PC-3 (cell line): ENCODE measurements around the gene FBXL19. TPM values are rescaled to one million over a fixed set of nuclear protein-coding genes. Genes with fewer than 3 reads are reported as not detected.

Experiments
- ATAC-seq: fragments of 200-7000 bp; cut with Tn5 transposase; 2 replicates; pipeline ENCODE4 v1.9.1; 2020; ENCODE audit warnings: mild to moderate bottlenecking, moderate library complexity
- BruUV-seq: library from RNA; stranded (reverse); fragments of 400-500 nt; replicated peaks from 2 replicates; lab custom pipeline; 2021; lab: Mats Ljungman, UMichigan
- CTCF ChIA-PET: fragments of 300-600 bp; sonication (Branson Sonifier 250); formaldehyde crosslinking; loops from one replicate; lab custom pipeline; 2022; ENCODE audit warnings: antibody characterized with exemption; lab: Charles Lee
- POLR2A ChIA-PET: fragments of 300-600 bp; sonication (Branson Sonifier 250); formaldehyde crosslinking; loops from one replicate; lab custom pipeline; 2022; ENCODE audit warnings: antibody characterized with exemption; ENCODE audit not compliant: unreplicated experiment; lab: Charles Lee
- DNase-seq: peaks from one replicate; pipeline ENCODE4 v3.0.0-alpha.2; 2015
- H2AFZ ChIP-seq: fragments of 300-600 bp; sonication (generic); 2 replicates; pipeline ENCODE4 v1.6.0; 2016; ENCODE audit warnings: antibody characterized with exemption, low read length
- H3F3A ChIP-seq: fragments of 300-600 bp; sonication (generic); one replicate; pipeline ENCODE4 v1.6.0; 2017; ENCODE audit warnings: antibody characterized with exemption, low read length, control low read depth, mild to moderate bottlenecking; ENCODE audit not compliant: unreplicated experiment
- H3K27ac ChIP-seq: fragments of 300-600 bp; sonication (generic); 2 replicates; pipeline ENCODE4 v1.5.1; 2016; ENCODE audit warnings: mild to moderate bottlenecking, low read length
- H3K27me3 ChIP-seq: fragments of 300-600 bp; sonication (generic); 2 replicates; pipeline ENCODE4 v1.6.1; 2016; ENCODE audit warnings: low read length, mixed read lengths
- H3K36me3 ChIP-seq: fragments of 300-600 bp; sonication (generic); 2 replicates; pipeline ENCODE4 v1.6.1; 2016; ENCODE audit warnings: low read depth, mixed run types, low read length, mixed read lengths
- H3K4me1 ChIP-seq: fragments of 300-600 bp; sonication (generic); 2 replicates; pipeline ENCODE4 v1.5.1; 2016; ENCODE audit warnings: low read length; ENCODE audit not compliant: insufficient read depth
- H3K4me2 ChIP-seq: fragments of 300-600 bp; sonication (generic); 2 replicates; pipeline ENCODE4 v1.6.0; 2016; ENCODE audit warnings: low read length
- H3K4me3 ChIP-seq: fragments of 300-600 bp; sonication (generic); 2 replicates; pipeline ENCODE4 v1.5.1; 2016; ENCODE audit warnings: mild to moderate bottlenecking, low read length, mixed read lengths
- H3K79me2 ChIP-seq: fragments of 300-600 bp; sonication (generic); 2 replicates; pipeline ENCODE4 v1.6.1; 2017; ENCODE audit warnings: low read length, mixed read lengths
- H3K9ac ChIP-seq: fragments of 300-600 bp; sonication (generic); 2 replicates; pipeline ENCODE4 v1.6.0; 2016; ENCODE audit warnings: mild to moderate bottlenecking, low read length
- H3K9me2 ChIP-seq: fragments of 300-600 bp; sonication (generic); replicated peaks from 2 replicates; pipeline ENCODE4 v1.6.1; 2016; ENCODE audit warnings: mixed run types, low read length, mixed read lengths
- H3K9me3 ChIP-seq: fragments of 300-600 bp; sonication (generic); 2 replicates; pipeline ENCODE4 v1.6.1; 2016; ENCODE audit warnings: low read length, mixed read lengths
- H4K20me1 ChIP-seq: fragments of 300-600 bp; sonication (generic); 2 replicates; pipeline ENCODE4 v1.6.1; 2016; ENCODE audit warnings: low read length, mixed read lengths
- EZH2 ChIP-seq: fragments of 300-600 bp; sonication (generic); IDR thresholded peaks from one replicate; pipeline ENCODE4 v1.6.1; 2017; ENCODE audit warnings: antibody characterized with exemption, mild to moderate bottlenecking, low read length; ENCODE audit not compliant: unreplicated experiment
- EZH2phosphoT487 ChIP-seq: fragments of 300-600 bp; sonication (generic); IDR thresholded peaks from 2 replicates; pipeline ENCODE4 v1.6.1; 2018; ENCODE audit warnings: mild to moderate bottlenecking, antibody characterized with exemption, low read length, borderline replicate concordance
- intact Hi-C: fragments of 100-400 bp; cut with micrococcal nuclease; formaldehyde crosslinking; loops from 2 replicates; pipeline ENCODE4 v1.9.0; 2023
- total RNA-seq: library from RNA; depleted of rRNA; stranded (reverse); fragments of >200 nt; gene quantifications from 2 replicates; pipeline ENCODE4 v1.2.3, GENCODE V29; 2014
- TF ChIP-seq, protein P1 (sequence below): fragments of 300-600 bp; sonication (generic); conservative IDR thresholded peaks from 2 replicates; pipeline ENCODE4 v1.5.1; 2017; ENCODE audit warnings: antibody characterized with exemption, low read depth, mild to moderate bottlenecking, low read length

Gene FBXL19
- total RNA-seq, 1 experiment from 2014 or later, result 36.2 TPM

- H3K79me2 ChIP-seq, result no peaks in the 10 kb centered on the region
- BruUV-seq, result no TSS peak
- no peaks in the 10 kb centered on the region for H4K20me1 ChIP-seq
- H3K4me2 ChIP-seq, result peak overlapping the region; percentile 97
- H3K9me2 ChIP-seq, result no peaks in the 10 kb centered on the region
- no peak overlapping the region for H3K27ac ChIP-seq
- intact Hi-C loops, result no loop called here
- ATAC-seq, result peak; percentile 51
- ChIA-PET POLR2A (no interaction called here), CTCF (no interaction called here)
- H3K9ac ChIP-seq, result no peak overlapping the region
- TF ChIP-seq, protein P1, sequence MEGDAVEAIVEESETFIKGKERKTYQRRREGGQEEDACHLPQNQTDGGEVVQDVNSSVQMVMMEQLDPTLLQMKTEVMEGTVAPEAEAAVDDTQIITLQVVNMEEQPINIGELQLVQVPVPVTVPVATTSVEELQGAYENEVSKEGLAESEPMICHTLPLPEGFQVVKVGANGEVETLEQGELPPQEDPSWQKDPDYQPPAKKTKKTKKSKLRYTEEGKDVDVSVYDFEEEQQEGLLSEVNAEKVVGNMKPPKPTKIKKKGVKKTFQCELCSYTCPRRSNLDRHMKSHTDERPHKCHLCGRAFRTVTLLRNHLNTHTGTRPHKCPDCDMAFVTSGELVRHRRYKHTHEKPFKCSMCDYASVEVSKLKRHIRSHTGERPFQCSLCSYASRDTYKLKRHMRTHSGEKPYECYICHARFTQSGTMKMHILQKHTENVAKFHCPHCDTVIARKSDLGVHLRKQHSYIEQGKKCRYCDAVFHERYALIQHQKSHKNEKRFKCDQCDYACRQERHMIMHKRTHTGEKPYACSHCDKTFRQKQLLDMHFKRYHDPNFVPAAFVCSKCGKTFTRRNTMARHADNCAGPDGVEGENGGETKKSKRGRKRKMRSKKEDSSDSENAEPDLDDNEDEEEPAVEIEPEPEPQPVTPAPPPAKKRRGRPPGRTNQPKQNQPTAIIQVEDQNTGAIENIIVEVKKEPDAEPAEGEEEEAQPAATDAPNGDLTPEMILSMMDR, result no peak
- TF ChIP-seq EZH2phosphoT487, result no peak
- TF ChIP-seq EZH2, result no peak
- H3K4me3 ChIP-seq, result peak overlapping the region; percentile 79
- no peaks in the 10 kb centered on the region for H3K27me3 ChIP-seq
- H3K36me3 ChIP-seq, result no peaks in the 10 kb centered on the region; the same call in 1 of the 2 replicates
- peaks cover 8% of the 10 kb centered on the region for H3K4me1 ChIP-seq
- no peaks in the 10 kb centered on the region for H3K9me3 ChIP-seq
- DNase-seq, result peak; percentile 68
- H3F3A ChIP-seq, result no peaks in the 10 kb centered on the region
- H2AFZ ChIP-seq, result peak overlapping the region; percentile 84; the same call in 1 of the 2 replicates
These were observed 24.7 kb downstream of the FBXL19 start for GRCh38 chr16:30947859-30948666.

- H3K27ac ChIP-seq, result no peak within 1 kb of the TSS
- H3K9ac ChIP-seq, result peak within 1 kb of the TSS; percentile 70
- intact Hi-C loops, result no loop called here
- no peaks in the 10 kb centered on the region; the same call in 1 of the 2 replicates for H3K36me3 ChIP-seq
- no peaks in the 10 kb centered on the region for H3K9me2 ChIP-seq
- H3K4me2 ChIP-seq, result peak within 1 kb of the TSS; percentile 97
- DNase-seq (peak; percentile 42), ATAC-seq (peak; percentile 63)
- peaks cover 8% of the 10 kb centered on the region for H3K4me1 ChIP-seq
- POLR2A ChIA-PET, result no interaction called here
- H3K4me3 ChIP-seq, result peak within 1 kb of the TSS; percentile 79
- no peaks in the 10 kb centered on the region for H3K9me3 ChIP-seq
- CTCF ChIA-PET, result interaction anchor here (0.6 to 0.9 kb wide), 2 partner anchors 47 to 493 kb away, joined by 4 read pairs; partner anchors contain the start of gene ZNF843
- no peaks in the 10 kb centered on the region for H3K79me2 ChIP-seq
- TF ChIP-seq EZH2 (no peak), EZH2phosphoT487 (no peak)
- TF ChIP-seq, protein P1, result no peak
- BruUV-seq, result no TSS peak
- no peaks in the 10 kb centered on the region for H3K27me3 ChIP-seq
- no peaks in the 10 kb centered on the region for H4K20me1 ChIP-seq
- H2AFZ ChIP-seq, result peak within 1 kb of the TSS; percentile 84
- H3F3A ChIP-seq, result no peaks in the 10 kb centered on the region
These were observed 25.6 kb downstream of the FBXL19 start, which contains the start of gene ORAI3 for GRCh38 chr16:30948667-30949649. ORAI3 (plus strand) TSS chr16:30949068; CDS start chr16:30949290, 222 bp downstream.
